Tibial artery (tissue), 4 donors: ENCODE results near the gene SLCO2A1.

Source experiments
- DNase-seq, 2 donors: peaks; one replicate each; pipeline ENCODE4 v3.0.0-alpha.2; 2019
- H3K27ac ChIP-seq, 2 donors: fragments of 200-600 bp; sonication (generic) in 1 of 2; 1 replicate in 1 of 2; 2 replicates in 1 of 2; pipeline ENCODE4 v1.5.1; 2018 to 2019; ENCODE audit warnings: mild to moderate bottlenecking in 1 of 2
- H3K27me3 ChIP-seq, 2 donors: fragments of 200-600 bp; sonication (generic) in 1 of 2; one replicate each; pipeline versions ENCODE4 v1.5.1 to v1.6.0; 2016 to 2019
- H3K36me3 ChIP-seq, 3 donors: fragments of 200-600 bp; sonication (generic) in 2 of 3; one replicate each; pipeline ENCODE4 v1.5.1; 2016 to 2019; ENCODE audit warnings: mild to moderate bottlenecking in 2 of 3
- H3K4me1 ChIP-seq, 4 donors: fragments of 200-600 bp; sonication (generic) in 2 of 4; 1 replicate in 3 of 4; 2 replicates in 1 of 4; pipeline ENCODE4 v1.5.1; 2016 to 2019
- H3K4me3 ChIP-seq, 2 donors: fragments of 200-600 bp; sonication (generic) in 1 of 2; 1 replicate in 1 of 2; 2 replicates in 1 of 2; pipeline ENCODE4 v1.5.1; 2018 to 2019; ENCODE audit warnings: mild to moderate bottlenecking in 2 of 2
- H3K9me3 ChIP-seq, 3 donors: fragments of 200-600 bp; sonication (generic) in 1 of 3; one replicate each; pipeline ENCODE4 v1.5.1; 2016 to 2019
- CTCF ChIP-seq, 2 experiments: fragments of 200-600 bp in 1 of 2; fragments of 450-650 bp in 1 of 2; IDR thresholded peaks; one replicate each; pipeline ENCODE4 v1.5.1; 2017 to 2019; ENCODE audit warnings: antibody characterized with exemption in 2 of 2, mild to moderate bottlenecking in 1 of 2, moderate library complexity in 1 of 2
- intact Hi-C: fragments of 100-400 bp; cut with DNase I; formaldehyde crosslinking; loops from one replicate; pipeline ENCODE4 v1.15.0; 2023; ENCODE audit warnings: low total_unique reads

The SLCO2A1 gene

GRCh38 chr3:133983576-133984560 lies 45.9 kb downstream of the SLCO2A1 start:
- Histone ChIP-seq H3K9me3 (no peaks in the 10 kb centered on the region), H3K4me3 (no peak overlapping the region), H3K4me1 (peaks cover 0 to 4% (median 0%) of the 10 kb centered on the region in 4 donors), H3K27ac (no peak overlapping the region), H3K27me3 (no peaks in the 10 kb centered on the region), H3K36me3 (no peaks in the 10 kb centered on the region)
- DNase-seq, result no peak
- no peak for TF ChIP-seq CTCF (IDR thresholded peaks at IDR 0.05)
- intact Hi-C loops, result no loop called here

GRCh38 chr3:133983126-133983525 lies 46.6 kb downstream of the SLCO2A1 start:
- no peak overlapping the region for H3K27ac ChIP-seq
- no peak overlapping the region for H3K4me3 ChIP-seq
- no peak for DNase-seq
- no peaks in the 10 kb centered on the region for H3K9me3 ChIP-seq
- H3K27me3 ChIP-seq, result no peaks in the 10 kb centered on the region
- no peak for TF ChIP-seq CTCF (IDR thresholded peaks at IDR 0.05)
- intact Hi-C loops, result no loop called here
- H3K36me3 ChIP-seq, result no peaks in the 10 kb centered on the region
- H3K4me1 ChIP-seq, result no peaks in the 10 kb centered on the region

- H3K9me3 ChIP-seq, result no peaks in the 10 kb centered on the region
- H3K36me3 ChIP-seq, result no peaks in the 10 kb centered on the region
- H3K4me1 ChIP-seq, result no peaks in the 10 kb centered on the region
- H3K27me3 ChIP-seq, result no peaks in the 10 kb centered on the region
- no peak overlapping the region for H3K27ac ChIP-seq
- DNase-seq, result no peak
- H3K4me3 ChIP-seq, result no peak overlapping the region
- intact Hi-C loops, result no loop called here
- TF ChIP-seq CTCF (IDR thresholded peaks at IDR 0.05), result no peak
Observed at GRCh38 chr3:133980550-133980949, 49.2 kb downstream of the SLCO2A1 start.

GRCh38 chr3:133980035-133980434 lies 49.7 kb downstream of the SLCO2A1 start:
- H3K36me3 ChIP-seq, result no peaks in the 10 kb centered on the region
- no peaks in the 10 kb centered on the region for H3K4me1 ChIP-seq
- no peak overlapping the region for H3K4me3 ChIP-seq
- no peak for DNase-seq
- H3K27ac ChIP-seq, result no peak overlapping the region
- H3K27me3 ChIP-seq, result no peaks in the 10 kb centered on the region
- intact Hi-C loops, result no loop called here
- no peak for TF ChIP-seq CTCF (IDR thresholded peaks at IDR 0.05)
- no peaks in the 10 kb centered on the region for H3K9me3 ChIP-seq

- DNase-seq, result no peak
- Histone ChIP-seq H3K9me3 (no peaks in the 10 kb centered on the region), H3K36me3 (no peaks in the 10 kb centered on the region), H3K27me3 (no peaks in the 10 kb centered on the region), H3K4me3 (no peak overlapping the region), H3K27ac (no peak overlapping the region), H3K4me1 (no peaks in the 10 kb centered on the region)
- TF ChIP-seq CTCF (IDR thresholded peaks at IDR 0.05), result no peak
- intact Hi-C loops, result no loop called here
Observed at GRCh38 chr3:133979553-133979952, 50.2 kb downstream of the SLCO2A1 start.
